HepG2 (cell line): ENCODE results near the gene NDRG3. TPM values are rescaled to one million over a fixed set of nuclear protein-coding genes. Genes with fewer than 3 reads are reported as not detected.

Experiments
- ARHGAP35 ChIP-seq: sonication (generic); formaldehyde crosslinking; IDR thresholded peaks from 2 replicates; pipeline ENCODE4 v1.9.0; 2022; ENCODE audit warnings: mild to moderate bottlenecking, inconsistent platforms, moderate library complexity, missing genetic modification reagents, borderline replicate concordance
- CENPX ChIP-seq: sonication (generic); formaldehyde crosslinking; IDR thresholded peaks from 2 replicates; pipeline ENCODE4 v1.9.0; 2021; ENCODE audit warnings: mild to moderate bottlenecking, missing genetic modification reagents, moderate library complexity
- MLLT10 ChIP-seq: sonication (generic); formaldehyde crosslinking; IDR thresholded peaks from 2 replicates; pipeline ENCODE4 v1.4.0; 2020; ENCODE audit warnings: missing genetic modification reagents
- NCOA2 ChIP-seq: sonication (generic); formaldehyde crosslinking; IDR thresholded peaks from 2 replicates; pipeline ENCODE4 v1.8.0; 2022; ENCODE audit warnings: inconsistent platforms
- NFKBIZ ChIP-seq: IDR thresholded peaks from 2 replicates; pipeline ENCODE4 v1.6.1; 2018; ENCODE audit warnings: missing genetic modification reagents, missing compliant biosample characterization
- REXO4 ChIP-seq: sonication (generic); formaldehyde crosslinking; IDR thresholded peaks from 2 replicates; pipeline ENCODE4 v1.8.0; 2022; ENCODE audit warnings: missing genetic modification reagents, mild to moderate bottlenecking, borderline replicate concordance
- SIX1 ChIP-seq: sonication (generic); formaldehyde crosslinking; IDR thresholded peaks from 2 replicates; pipeline ENCODE4 v1.4.0; 2020; ENCODE audit warnings: missing genetic modification reagents, borderline replicate concordance
- SOX13 ChIP-seq, 3 experiments: fragments of 450-650 bp in 1 of 3; sonication (generic) in 1 of 3; formaldehyde crosslinking in 1 of 3; IDR thresholded peaks in 2 of 3; conservative IDR thresholded peaks in 1 of 3; 2 replicates each; pipeline versions ENCODE4 v1.5.0 to v1.6.1; 2016 to 2020; ENCODE audit warnings: antibody characterized with exemption in 1 of 3, mild to moderate bottlenecking in 1 of 3, missing compliant biosample characterization in 1 of 3, missing genetic modification reagents in 1 of 3, moderate library complexity in 1 of 3
- TARDBP ChIP-seq: sonication (generic); formaldehyde crosslinking; IDR thresholded peaks from 2 replicates; pipeline ENCODE4 v1.8.0; 2022; ENCODE audit warnings: mild to moderate bottlenecking, missing genetic modification reagents
- ZEB1 ChIP-seq: IDR thresholded peaks from 2 replicates; pipeline ENCODE4 v1.6.1; 2012; ENCODE audit warnings: mild to moderate bottlenecking, low read depth, inconsistent platforms; ENCODE audit not compliant: insufficient replicate concordance
- ZNF30 ChIP-seq: sonication (generic); formaldehyde crosslinking; IDR thresholded peaks from 2 replicates; pipeline ENCODE4 v1.5.0; 2020; ENCODE audit warnings: mild to moderate bottlenecking, missing genetic modification reagents
- ZNF557 ChIP-seq: sonication (generic); formaldehyde crosslinking; IDR thresholded peaks from 2 replicates; pipeline ENCODE4 v1.4.0; 2020; ENCODE audit warnings: missing genetic modification reagents
- polyA plus RNA-seq, 8 experiments: library from polyadenylated mRNA; depleted of rRNA in 3 of 8; stranded (reverse) in 7 of 8; unstranded in 1 of 8; fragments of >200 nt; fragmentation: Illumina TruSeq in 4 of 8; extraction: Trizol in 4 of 8; gene quantifications; 2 replicates each; pipeline versions ENCODE4 v1.2.1 to v1.2.3, GENCODE V29; 2011 to 2016; ENCODE audit warnings: low read depth in 4 of 8, missing spikeins in 1 of 8, mixed read lengths in 1 of 8; ENCODE audit not compliant: insufficient read depth in 1 of 8
- total RNA-seq, 5 experiments: library from RNA; depleted of rRNA; stranded (reverse); fragments of >200 nt; fragmentation: Illumina TruSeq; extraction: Trizol; gene quantifications; 2 replicates each; pipeline ENCODE4 v1.2.3, GENCODE V29; 2016; ENCODE audit warnings: low read depth in 1 of 5
- TF ChIP-seq, protein P1 (sequence below): sonication (generic); formaldehyde crosslinking; IDR thresholded peaks from 2 replicates; pipeline ENCODE4 v1.4.0; 2020; ENCODE audit warnings: mild to moderate bottlenecking, missing genetic modification reagents
- TF ChIP-seq, protein P2 (sequence below): sonication (generic); formaldehyde crosslinking; IDR thresholded peaks from 2 replicates; pipeline ENCODE4 v1.5.1; 2020; ENCODE audit warnings: missing genetic modification reagents, mild to moderate bottlenecking, borderline replicate concordance
- TF ChIP-seq, protein P3 (sequence below): sonication (generic); formaldehyde crosslinking; IDR thresholded peaks from 2 replicates; pipeline ENCODE4 v1.5.1; 2020; ENCODE audit warnings: mild to moderate bottlenecking, missing genetic modification reagents, moderate library complexity
- TF ChIP-seq, protein P4 (sequence below): sonication (generic); formaldehyde crosslinking; IDR thresholded peaks from 2 replicates; pipeline ENCODE4 v1.8.0; 2022; ENCODE audit warnings: mild to moderate bottlenecking, missing genetic modification reagents, borderline replicate concordance

NDRG3 gene
- total and polyA plus RNA-seq, 2 of the 13 experiments (the other 11 are each of a cell fraction or from before 2014, with no cell fraction given): 36.0 to 40.5 TPM

DNA sequence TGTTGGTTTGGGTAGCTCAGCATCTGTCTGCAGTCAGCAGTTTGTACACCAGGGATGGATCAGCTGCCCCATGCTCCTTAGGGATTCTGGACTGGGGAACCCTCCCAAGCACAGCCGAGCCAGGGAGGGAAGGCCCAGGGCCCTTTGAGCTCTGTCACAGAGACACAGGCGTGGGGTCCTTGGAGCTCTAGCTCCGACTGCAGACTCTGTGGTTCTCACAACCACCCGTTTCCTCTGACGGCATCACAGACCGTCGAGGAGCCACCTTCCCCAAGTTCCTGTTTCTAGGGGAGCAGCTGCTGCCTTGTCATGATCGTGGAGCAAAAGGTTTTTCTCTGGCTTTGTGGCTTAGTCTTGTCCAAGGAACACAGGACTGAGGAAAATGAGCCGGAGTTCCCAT is 99.9 kb downstream of the NDRG3 start, which contains the start of gene SLA2 (continued):
- TF ChIP-seq NFKBIZ (no peak), CENPX (no peak), ZNF30 (CRISPR knock-in tag) (no peak), NCOA2 (CRISPR knock-in tag) (no peak), TARDBP (no peak), ZNF557 (no peak), REXO4 (CRISPR knock-in tag) (no peak), SIX1 (CRISPR knock-in tag) (no peak), MLLT10 (CRISPR knock-in tag) (no peak), ARHGAP35 (CRISPR knock-in tag) (no peak), SOX13 (IDR thresholded peaks at IDR 0.05) (no peak), SOX13 (CRISPR knock-in tag; conservative IDR thresholded peaks at IDR 0.05 in 1 of 2, IDR thresholded peaks at IDR 0.05 in 1 of 2) (no peak), ZEB1 (no peak)
- TF ChIP-seq, protein P1, sequence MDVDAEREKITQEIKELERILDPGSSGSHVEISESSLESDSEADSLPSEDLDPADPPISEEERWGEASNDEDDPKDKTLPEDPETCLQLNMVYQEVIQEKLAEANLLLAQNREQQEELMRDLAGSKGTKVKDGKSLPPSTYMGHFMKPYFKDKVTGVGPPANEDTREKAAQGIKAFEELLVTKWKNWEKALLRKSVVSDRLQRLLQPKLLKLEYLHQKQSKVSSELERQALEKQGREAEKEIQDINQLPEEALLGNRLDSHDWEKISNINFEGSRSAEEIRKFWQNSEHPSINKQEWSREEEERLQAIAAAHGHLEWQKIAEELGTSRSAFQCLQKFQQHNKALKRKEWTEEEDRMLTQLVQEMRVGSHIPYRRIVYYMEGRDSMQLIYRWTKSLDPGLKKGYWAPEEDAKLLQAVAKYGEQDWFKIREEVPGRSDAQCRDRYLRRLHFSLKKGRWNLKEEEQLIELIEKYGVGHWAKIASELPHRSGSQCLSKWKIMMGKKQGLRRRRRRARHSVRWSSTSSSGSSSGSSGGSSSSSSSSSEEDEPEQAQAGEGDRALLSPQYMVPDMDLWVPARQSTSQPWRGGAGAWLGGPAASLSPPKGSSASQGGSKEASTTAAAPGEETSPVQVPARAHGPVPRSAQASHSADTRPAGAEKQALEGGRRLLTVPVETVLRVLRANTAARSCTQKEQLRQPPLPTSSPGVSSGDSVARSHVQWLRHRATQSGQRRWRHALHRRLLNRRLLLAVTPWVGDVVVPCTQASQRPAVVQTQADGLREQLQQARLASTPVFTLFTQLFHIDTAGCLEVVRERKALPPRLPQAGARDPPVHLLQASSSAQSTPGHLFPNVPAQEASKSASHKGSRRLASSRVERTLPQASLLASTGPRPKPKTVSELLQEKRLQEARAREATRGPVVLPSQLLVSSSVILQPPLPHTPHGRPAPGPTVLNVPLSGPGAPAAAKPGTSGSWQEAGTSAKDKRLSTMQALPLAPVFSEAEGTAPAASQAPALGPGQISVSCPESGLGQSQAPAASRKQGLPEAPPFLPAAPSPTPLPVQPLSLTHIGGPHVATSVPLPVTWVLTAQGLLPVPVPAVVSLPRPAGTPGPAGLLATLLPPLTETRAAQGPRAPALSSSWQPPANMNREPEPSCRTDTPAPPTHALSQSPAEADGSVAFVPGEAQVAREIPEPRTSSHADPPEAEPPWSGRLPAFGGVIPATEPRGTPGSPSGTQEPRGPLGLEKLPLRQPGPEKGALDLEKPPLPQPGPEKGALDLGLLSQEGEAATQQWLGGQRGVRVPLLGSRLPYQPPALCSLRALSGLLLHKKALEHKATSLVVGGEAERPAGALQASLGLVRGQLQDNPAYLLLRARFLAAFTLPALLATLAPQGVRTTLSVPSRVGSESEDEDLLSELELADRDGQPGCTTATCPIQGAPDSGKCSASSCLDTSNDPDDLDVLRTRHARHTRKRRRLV: no peak
- TF ChIP-seq, protein P2, sequence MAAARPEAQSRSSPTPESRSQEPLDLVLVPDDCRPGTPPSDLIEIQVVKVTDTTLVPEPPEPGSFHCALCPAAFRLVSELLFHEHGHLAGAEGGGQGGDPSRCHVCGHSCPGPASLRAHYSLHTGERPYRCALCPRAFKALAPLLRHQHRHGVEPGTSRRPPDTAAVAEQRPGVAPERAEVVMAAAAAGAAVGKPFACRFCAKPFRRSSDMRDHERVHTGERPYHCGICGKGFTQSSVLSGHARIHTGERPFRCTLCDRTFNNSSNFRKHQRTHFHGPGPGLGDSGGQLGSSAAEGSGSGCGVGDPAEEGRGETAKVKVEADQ: 0 out of 2 replicates have a peak, but pooled peaks have one; percentile 44
- TF ChIP-seq, protein P3, sequence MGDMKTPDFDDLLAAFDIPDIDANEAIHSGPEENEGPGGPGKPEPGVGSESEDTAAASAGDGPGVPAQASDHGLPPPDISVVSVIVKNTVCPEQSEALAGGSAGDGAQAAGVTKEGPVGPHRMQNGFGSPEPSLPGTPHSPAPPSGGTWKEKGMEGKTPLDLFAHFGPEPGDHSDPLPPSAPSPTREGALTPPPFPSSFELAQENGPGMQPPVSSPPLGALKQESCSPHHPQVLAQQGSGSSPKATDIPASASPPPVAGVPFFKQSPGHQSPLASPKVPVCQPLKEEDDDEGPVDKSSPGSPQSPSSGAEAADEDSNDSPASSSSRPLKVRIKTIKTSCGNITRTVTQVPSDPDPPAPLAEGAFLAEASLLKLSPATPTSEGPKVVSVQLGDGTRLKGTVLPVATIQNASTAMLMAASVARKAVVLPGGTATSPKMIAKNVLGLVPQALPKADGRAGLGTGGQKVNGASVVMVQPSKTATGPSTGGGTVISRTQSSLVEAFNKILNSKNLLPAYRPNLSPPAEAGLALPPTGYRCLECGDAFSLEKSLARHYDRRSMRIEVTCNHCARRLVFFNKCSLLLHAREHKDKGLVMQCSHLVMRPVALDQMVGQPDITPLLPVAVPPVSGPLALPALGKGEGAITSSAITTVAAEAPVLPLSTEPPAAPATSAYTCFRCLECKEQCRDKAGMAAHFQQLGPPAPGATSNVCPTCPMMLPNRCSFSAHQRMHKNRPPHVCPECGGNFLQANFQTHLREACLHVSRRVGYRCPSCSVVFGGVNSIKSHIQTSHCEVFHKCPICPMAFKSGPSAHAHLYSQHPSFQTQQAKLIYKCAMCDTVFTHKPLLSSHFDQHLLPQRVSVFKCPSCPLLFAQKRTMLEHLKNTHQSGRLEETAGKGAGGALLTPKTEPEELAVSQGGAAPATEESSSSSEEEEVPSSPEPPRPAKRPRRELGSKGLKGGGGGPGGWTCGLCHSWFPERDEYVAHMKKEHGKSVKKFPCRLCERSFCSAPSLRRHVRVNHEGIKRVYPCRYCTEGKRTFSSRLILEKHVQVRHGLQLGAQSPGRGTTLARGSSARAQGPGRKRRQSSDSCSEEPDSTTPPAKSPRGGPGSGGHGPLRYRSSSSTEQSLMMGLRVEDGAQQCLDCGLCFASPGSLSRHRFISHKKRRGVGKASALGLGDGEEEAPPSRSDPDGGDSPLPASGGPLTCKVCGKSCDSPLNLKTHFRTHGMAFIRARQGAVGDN (CRISPR knock-in tag): peak; percentile 54
- TF ChIP-seq, protein P4, sequence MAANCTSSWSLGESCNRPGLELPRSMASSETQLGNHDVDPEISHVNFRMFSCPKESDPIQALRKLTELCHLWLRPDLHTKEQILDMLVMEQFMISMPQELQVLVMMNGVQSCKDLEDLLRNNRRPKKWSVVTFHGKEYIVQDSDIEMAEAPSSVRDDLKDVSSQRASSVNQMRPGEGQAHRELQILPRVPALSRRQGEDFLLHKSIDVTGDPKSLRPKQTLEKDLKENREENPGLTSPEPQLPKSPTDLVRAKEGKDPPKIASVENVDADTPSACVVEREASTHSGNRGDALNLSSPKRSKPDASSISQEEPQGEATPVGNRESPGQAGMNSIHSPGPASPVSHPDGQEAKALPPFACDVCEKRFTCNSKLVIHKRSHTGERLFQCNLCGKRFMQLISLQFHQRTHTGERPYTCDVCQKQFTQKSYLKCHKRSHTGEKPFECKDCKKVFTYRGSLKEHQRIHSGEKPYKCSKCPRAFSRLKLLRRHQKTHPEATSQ (CRISPR knock-in tag): no peak
